Mesothelial cell of epicardium (in vitro differentiated cells): ENCODE measurements around the gene HASPIN. TPM values are rescaled to one million over a fixed set of nuclear protein-coding genes. Genes with fewer than 3 reads are reported as not detected.
A peak's percentile ranks its signal among the peaks of the same experiment; 100 is the strongest.

ENCODE experiments used
- DNase-seq, 2 experiments: peaks; one replicate each; pipeline ENCODE4 v3.0.0; 2021; ENCODE audit warnings: low spot score in 2 of 2; ENCODE audit not compliant: unreplicated experiment in 2 of 2
- H3K27ac Mint-ChIP-seq: 2 replicates; pipeline ENCODE4 v1.8.0; 2021; ENCODE audit warnings: mixed read lengths
- H3K27me3 Mint-ChIP-seq: 2 replicates; pipeline ENCODE4 v1.8.0; 2021; ENCODE audit warnings: low read depth, mixed read lengths
- H3K36me3 Mint-ChIP-seq: 2 replicates; pipeline ENCODE4 v1.8.0; 2021; ENCODE audit warnings: mixed read lengths
- H3K4me1 Mint-ChIP-seq: 2 replicates; pipeline ENCODE4 v1.8.0; 2021; ENCODE audit warnings: mixed read lengths
- H3K4me3 Mint-ChIP-seq: 2 replicates; pipeline ENCODE4 v1.8.0; 2021; ENCODE audit warnings: mild to moderate bottlenecking, moderate library complexity, mixed read lengths
- H3K9me3 Mint-ChIP-seq: 2 replicates; pipeline ENCODE4 v1.8.0; 2021; ENCODE audit warnings: mixed read lengths
- total RNA-seq: library from RNA; stranded (reverse); gene quantifications from 3 replicates; pipeline ENCODE4 v1.2.1, GENCODE V29; 2021
- TF ChIP-seq, protein P1 (sequence below): fragments of 200-600 bp; sonication (generic); IDR thresholded peaks from one replicate; pipeline ENCODE4 v1.5.0; 2021; ENCODE audit warnings: antibody characterized with exemption; ENCODE audit not compliant: unreplicated experiment

HASPIN gene
- total RNA-seq, 1 donor from 2014 or later, result 4.4 TPM

DNA sequence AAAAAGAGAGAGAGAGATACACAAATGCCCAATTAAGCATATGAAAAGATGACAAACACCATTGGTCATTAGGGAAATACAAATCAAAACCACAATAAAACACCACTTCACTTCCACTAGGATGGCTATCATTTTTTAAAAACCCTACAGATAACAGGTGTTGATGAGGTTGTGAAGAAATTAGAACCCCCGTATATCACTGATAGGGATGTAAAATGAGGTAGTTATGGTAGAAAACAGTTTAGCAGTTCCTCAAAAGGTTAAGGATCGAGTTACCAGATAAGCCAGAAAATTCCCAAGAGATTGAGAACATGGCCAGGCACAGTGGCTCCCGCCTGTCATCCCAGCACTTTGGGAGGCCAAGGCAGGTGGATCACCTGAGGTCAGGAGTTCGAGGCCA is 30.6 kb upstream of the HASPIN start:
- TF ChIP-seq, protein P1, sequence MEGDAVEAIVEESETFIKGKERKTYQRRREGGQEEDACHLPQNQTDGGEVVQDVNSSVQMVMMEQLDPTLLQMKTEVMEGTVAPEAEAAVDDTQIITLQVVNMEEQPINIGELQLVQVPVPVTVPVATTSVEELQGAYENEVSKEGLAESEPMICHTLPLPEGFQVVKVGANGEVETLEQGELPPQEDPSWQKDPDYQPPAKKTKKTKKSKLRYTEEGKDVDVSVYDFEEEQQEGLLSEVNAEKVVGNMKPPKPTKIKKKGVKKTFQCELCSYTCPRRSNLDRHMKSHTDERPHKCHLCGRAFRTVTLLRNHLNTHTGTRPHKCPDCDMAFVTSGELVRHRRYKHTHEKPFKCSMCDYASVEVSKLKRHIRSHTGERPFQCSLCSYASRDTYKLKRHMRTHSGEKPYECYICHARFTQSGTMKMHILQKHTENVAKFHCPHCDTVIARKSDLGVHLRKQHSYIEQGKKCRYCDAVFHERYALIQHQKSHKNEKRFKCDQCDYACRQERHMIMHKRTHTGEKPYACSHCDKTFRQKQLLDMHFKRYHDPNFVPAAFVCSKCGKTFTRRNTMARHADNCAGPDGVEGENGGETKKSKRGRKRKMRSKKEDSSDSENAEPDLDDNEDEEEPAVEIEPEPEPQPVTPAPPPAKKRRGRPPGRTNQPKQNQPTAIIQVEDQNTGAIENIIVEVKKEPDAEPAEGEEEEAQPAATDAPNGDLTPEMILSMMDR, result no peak
- Mint-ChIP-seq H3K27me3 (peaks cover 64% of the 10 kb centered on the region), H3K36me3 (no peaks in the 10 kb centered on the region), H3K4me3 (no peak overlapping the region), H3K27ac (no peak overlapping the region), H3K4me1 (peaks cover 7% of the 10 kb centered on the region), H3K9me3 (no peaks in the 10 kb centered on the region)
- no peak for DNase-seq

DNA sequence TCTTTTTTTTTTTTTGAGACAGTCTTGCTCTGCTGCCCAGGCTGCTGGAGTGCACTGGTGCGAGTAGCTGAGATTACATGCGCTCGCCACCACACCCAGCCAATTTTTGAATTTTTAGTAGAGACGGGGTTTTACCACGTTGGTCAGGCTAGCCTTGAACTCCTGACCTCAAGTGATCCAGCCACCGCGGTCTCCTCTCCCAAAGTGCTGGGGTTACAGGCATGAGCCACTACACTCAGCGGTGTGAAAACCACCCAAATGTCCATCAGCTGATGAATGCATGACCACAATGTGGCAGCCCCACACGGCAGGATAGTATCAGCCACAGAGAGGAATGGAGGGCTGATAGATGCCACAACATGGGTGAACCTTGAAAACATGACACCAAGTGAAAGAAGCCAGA is 29.9 kb upstream of the HASPIN start:
- Mint-ChIP-seq H3K27me3 (peaks cover 71% of the 10 kb centered on the region), H3K27ac (no peak overlapping the region), H3K4me3 (no peak overlapping the region), H3K9me3 (no peaks in the 10 kb centered on the region), H3K36me3 (no peaks in the 10 kb centered on the region), H3K4me1 (peaks cover 7% of the 10 kb centered on the region)
- no peak for DNase-seq
- TF ChIP-seq, protein P1, result no peak

DNA sequence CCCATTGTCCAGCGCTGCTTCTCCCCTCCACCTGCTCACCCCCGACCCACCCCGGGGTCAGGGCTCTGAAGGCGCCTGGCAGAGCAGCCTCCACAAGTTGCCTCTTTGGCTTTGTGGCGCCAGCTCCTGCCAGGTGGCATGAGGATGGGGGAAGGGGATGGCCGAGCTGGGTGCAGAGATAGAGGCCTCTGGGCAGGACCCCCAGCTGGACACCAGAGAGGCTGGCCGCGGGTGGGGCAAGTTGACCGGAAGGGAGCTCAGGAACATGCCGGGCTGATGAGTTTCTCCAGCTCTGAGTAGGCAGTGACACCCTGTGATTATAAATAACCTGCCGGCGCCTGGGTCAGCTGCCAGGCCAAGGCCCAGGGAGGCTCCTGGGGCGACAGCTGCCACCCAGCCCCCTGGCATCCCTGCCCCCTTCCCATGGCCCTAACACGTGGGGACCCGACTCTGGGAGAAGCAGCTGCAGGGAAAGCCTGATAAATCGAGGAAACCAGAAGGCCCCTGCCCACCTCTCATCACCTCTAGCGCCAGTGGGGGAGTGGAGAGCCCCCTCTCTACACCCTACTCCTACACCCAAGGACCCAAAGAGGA is 28.5 kb upstream of the HASPIN start:
- H3K9me3 Mint-ChIP-seq, result no peaks in the 10 kb centered on the region
- H3K4me3 Mint-ChIP-seq, result peak overlapping the region; percentile 54
- TF ChIP-seq, protein P1, result no peak

DNA sequence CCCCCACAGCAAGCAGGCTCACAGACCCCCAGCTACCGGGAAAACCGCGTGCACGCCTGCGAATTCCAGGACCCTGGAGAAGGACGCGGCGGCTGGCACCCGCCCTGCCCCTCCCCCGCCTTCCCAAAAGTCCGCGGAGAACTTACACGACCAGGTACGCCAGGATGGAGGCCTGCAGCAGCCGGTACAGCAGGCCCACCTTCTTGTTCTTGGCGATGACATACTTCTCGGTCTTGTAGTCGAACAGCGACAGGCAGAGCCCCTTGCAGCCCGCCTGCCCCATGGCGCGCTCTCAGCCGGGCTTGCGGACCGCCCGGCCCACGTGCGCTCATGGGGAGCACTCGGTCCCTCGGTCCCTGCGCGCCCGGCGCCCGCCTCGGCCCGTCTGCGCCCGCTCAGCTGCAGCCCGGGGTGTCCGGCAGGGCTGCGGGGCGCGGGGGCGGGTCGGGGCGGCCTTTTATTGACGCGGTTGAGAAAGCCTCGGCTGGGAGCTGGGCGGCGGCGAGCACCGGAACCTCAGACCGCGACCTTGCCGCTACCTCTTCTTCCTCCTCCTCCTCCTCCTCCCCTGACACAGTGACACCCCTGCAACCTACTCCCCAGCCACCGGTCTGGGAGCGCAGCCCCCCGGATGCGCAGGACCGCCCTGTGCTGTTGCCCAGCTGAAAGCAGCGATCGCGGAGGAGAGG is 27.8 kb upstream of the HASPIN start, which contains the start of gene P2RX5:
P2RX5 (minus strand) TSS at position 433 of the 689 bp plus-strand sequence; CDS start at position 283, 150 bp downstream.
- H3K9me3 Mint-ChIP-seq, result no peaks in the 10 kb centered on the region
- TF ChIP-seq, protein P1, result no peak
- H3K4me1 Mint-ChIP-seq, result peaks cover 7% of the 10 kb centered on the region
- no peaks in the 10 kb centered on the region for H3K36me3 Mint-ChIP-seq
- peaks cover 74% of the 10 kb centered on the region for H3K27me3 Mint-ChIP-seq
- no peak for DNase-seq
- peak within 1 kb of the TSS; percentile 68 for H3K4me3 Mint-ChIP-seq
- H3K27ac Mint-ChIP-seq, result no peak within 1 kb of the TSS

More for the DNA sequence above, 28.5 kb upstream of the HASPIN start:
- Mint-ChIP-seq H3K4me1 (peaks cover 7% of the 10 kb centered on the region), H3K36me3 (no peaks in the 10 kb centered on the region), H3K27ac (no peak overlapping the region), H3K27me3 (peaks cover 73% of the 10 kb centered on the region)
- DNase-seq, result no peak

DNA sequence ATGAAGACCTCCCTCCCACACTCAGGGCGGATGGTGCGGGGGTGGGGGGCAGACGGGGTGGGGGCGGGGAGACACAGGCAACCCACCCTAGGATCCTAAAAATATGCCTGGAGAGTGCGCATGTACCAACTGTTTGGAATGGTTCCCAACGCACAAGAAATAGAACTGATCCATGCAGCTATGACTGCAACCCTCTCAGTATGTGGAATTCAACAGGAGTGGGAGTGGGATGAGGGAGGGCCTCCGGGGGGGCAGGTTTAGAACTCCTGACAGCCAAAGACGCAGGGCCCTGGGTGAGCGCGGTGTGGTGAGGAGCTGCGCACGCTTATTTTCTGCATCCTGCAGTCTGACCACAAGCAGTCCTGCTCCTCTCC is 26.6 kb upstream of the HASPIN start:
- no peak for DNase-seq
- TF ChIP-seq, protein P1, result no peak
- H3K27me3 Mint-ChIP-seq, result peaks cover 70% of the 10 kb centered on the region
- H3K4me3 Mint-ChIP-seq, result no peak overlapping the region
- H3K36me3 Mint-ChIP-seq, result no peaks in the 10 kb centered on the region
- peaks cover 7% of the 10 kb centered on the region for H3K4me1 Mint-ChIP-seq
- no peak overlapping the region for H3K27ac Mint-ChIP-seq
- H3K9me3 Mint-ChIP-seq, result no peaks in the 10 kb centered on the region
